VCaP (cell line): ENCODE results near the gene CCDC121.

Experiments used
- H3K27ac ChIP-seq: fragments of 450-650 bp; 2 replicates; pipeline ENCODE4 v1.5.1; 2017
- CTCF ChIP-seq: fragments of 450-650 bp; conservative IDR thresholded peaks from 2 replicates; pipeline ENCODE4 v1.5.1; 2017; ENCODE audit warnings: mild to moderate bottlenecking, moderate library complexity

The CCDC121 gene

GRCh38 chr2:27587025-27587424 lies 41.8 kb downstream of the CCDC121 start:
- no peak overlapping the region for H3K27ac ChIP-seq
- no peak for TF ChIP-seq CTCF

- no peak for TF ChIP-seq CTCF
- H3K27ac ChIP-seq, result no peak overlapping the region
These were observed 44.2 kb downstream of the CCDC121 start for GRCh38 chr2:27584597-27584996.

- TF ChIP-seq CTCF, result no peak
- H3K27ac ChIP-seq, result peak overlapping the region; percentile 56; the same call in 1 of the 2 replicates
These were observed 45.4 kb downstream of the CCDC121 start for GRCh38 chr2:27583390-27583915.

- TF ChIP-seq CTCF, result no peak
- H3K27ac ChIP-seq, result peak within 1 kb of the TSS; percentile 56; the same call in 1 of the 2 replicates
These were observed 46.0 kb downstream of the CCDC121 start, which contains the start of gene ZNF512 for GRCh38 chr2:27582695-27583389. ZNF512 (plus strand) TSS chr2:27583042; CDS start chr2:27583113, 71 bp downstream.

- peak overlapping the region; percentile 56; the same call in 1 of the 2 replicates for H3K27ac ChIP-seq
- no peak for TF ChIP-seq CTCF
These were observed 46.6 kb downstream of the CCDC121 start for GRCh38 chr2:27582129-27582694.

- TF ChIP-seq CTCF, result no peak
- no peak overlapping the region for H3K27ac ChIP-seq
These were observed 47.2 kb downstream of the CCDC121 start for GRCh38 chr2:27581417-27582128.
